GM21447 (cell line): ENCODE measurements around the gene ZMYM1.
"Not testable (repeated sequence)": the region's sequence is repeated elsewhere in the genome, so short reads cannot be mapped to it uniquely, and the experiment has no call there.

Experiments
- ATAC-seq: cut with Tn5 transposase; IDR thresholded peaks from one replicate; pipeline ENCODE4 v1.9.1; 2021; ENCODE audit not compliant: unreplicated experiment

Gene ZMYM1

GRCh38 chr1:35079003-35079930 is at the start of gene ZMYM1:
Gene ZMYM1 (plus strand): TSS chr1:35079385. CDS start chr1:35093988, 14,603 bp downstream.
- peak; percentile 90 for ATAC-seq

GRCh38 chr1:35029761-35030160 is 49.4 kb upstream of the ZMYM1 start:
- no peak for ATAC-seq

DNA sequence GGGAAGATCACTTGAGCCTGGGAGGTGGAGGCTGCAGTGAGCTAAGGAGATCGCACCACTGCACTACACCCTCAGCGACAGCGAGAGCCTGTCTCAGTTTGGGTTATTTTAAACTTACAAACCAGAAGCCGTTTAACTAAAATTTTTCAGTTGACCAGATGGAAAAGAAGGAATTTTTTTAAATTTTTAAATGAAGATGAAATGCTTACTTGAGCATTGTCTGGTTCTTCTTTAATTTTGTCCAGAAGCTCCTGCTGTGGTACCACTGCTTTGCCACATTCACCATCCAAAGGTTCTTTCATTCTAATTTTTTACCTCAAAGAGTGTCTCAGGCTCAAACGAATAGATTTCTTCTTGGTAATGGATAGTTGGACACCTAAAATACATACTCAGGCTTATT is 48.8 kb upstream of the ZMYM1 start:
- no peak for ATAC-seq

DNA sequence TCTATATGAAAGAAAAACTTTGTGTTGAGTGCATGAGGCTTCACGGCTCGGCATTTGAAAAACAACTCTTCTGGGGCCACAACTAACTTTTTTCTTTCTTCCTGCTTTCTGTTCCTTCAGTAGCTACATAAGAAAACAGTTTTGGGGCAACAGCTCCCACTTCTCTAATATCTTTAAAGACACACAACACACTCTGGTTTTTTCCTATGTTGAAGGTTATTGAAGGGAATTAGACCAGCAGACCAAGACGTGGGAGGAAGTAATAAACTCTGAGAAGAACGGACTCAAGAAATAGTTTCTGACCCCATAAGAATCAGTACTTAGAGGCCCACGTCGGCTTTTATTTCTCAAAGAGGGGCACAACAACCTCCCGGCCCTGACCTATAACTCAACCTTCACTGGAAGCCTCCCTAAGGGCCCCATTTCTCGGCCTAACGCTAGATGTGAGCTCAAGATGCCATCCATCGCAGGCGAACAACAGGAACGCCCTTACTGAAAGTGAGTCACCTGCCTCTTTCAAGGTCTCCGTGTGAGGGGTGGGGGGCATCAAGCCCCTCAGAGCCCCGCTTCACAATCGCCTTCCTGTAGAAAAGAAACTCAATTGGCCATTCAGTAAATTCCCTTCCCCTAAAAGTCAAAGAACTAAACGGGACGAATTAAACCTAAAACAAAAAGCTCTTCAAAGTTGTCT is 48.3 kb upstream of the ZMYM1 start:
- no peak for ATAC-seq

- ATAC-seq: no peak
Observed at GRCh38 chr1:35032384-35032739, 46.8 kb upstream of the ZMYM1 start.

GRCh38 chr1:35033346-35033745 is 45.8 kb upstream of the ZMYM1 start:
- no peak for ATAC-seq

GRCh38 chr1:35036621-35037020 is 42.6 kb upstream of the ZMYM1 start:
- no peak for ATAC-seq

DNA sequence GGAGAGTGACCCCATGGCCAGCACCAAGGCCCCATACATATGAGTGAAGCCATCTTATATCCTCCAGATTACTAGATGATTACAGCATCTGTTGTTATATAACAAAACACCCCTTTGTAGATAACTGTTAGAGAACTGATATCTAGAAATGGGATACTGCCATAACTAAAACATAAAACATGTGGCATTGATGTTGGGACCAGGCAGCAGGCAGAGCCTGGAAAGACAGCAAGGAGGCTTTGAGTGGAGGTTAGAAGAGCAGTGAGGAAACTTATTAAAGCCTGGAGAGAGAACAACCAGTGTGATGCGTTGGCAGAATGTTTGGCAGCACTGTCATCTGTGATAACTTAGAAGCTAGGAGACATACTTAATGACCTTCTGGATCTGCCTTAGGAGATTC is 42.0 kb upstream of the ZMYM1 start:
- ATAC-seq: no peak

GRCh38 chr1:35038723-35039122 is 40.5 kb upstream of the ZMYM1 start:
- no peak for ATAC-seq

DNA sequence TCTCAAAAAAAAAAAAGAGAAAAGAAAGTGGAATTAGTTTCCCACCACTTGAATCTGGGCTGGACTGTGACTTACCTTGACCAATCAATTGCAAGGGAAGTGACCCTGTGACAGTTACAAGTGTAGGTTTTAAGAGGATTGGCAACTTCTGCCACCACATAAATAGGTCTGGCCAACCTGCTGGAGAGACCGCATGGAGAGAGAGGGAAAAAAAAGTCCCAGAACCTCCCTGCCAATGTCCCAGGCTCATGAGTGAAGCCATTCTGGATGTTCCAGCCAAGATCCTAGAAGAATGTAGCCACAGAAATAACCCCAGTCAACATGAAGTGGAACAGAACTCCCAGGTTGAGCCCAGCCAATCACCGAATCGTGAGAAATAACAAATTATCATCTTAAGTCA is 35.7 kb upstream of the ZMYM1 start:
- no peak for ATAC-seq

- ATAC-seq: no peak
Observed at GRCh38 chr1:35044431-35044830, 34.8 kb upstream of the ZMYM1 start.

GRCh38 chr1:35046730-35047129 is 32.5 kb upstream of the ZMYM1 start:
- ATAC-seq: no peak

DNA sequence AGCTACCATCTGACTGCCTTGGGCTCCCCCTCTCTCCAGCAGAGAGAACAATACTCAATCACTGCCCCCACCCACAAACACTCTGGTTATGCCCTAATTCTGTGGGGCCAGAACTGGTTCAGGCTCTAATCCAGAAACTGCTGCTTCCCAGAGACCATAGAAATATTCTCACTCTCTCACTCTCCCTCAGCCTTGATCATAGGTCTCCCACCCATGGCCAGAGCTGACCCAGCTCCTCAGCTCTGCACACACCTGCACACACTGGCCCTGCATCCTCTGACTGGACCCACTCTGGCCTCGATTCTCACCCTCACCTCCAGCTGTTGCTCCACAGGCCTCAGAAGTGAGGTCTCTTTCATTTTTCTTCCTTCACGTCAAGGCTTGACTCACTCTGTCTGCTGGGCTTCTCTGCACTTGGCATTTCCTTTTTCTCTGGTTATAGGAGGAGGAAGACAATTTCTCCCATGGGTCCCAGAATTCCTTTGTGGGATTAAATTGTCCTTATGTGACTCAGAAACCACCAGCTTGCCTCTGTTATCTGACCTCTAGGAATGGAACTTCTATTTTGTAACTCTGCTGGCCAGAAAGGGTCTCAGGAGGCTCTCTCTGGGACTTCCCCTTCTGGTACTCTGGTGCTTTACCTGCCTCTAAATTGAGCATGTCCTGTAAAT is 31.9 kb upstream of the ZMYM1 start:
- ATAC-seq: no peak

GRCh38 chr1:35049116-35049515 is 30.1 kb upstream of the ZMYM1 start:
- ATAC-seq: no peak

DNA sequence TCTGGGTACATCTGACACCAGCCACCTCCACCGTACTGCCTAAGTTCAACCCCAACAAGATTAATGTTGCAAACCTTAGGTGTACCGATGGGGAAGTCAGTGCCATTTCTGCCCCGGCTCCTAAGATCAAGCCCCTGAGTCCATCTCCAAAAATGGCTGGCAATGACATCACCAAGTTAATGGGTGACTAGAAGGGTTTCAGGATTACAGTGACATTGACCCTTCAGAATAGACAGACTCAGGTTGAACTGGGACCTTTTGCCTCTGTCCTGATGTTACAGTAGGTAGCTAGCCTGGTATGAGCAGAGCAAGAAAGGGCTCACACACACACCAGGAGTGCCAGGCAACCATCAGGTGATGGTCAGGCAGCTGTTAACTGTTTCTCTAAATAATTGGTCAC is 25.8 kb upstream of the ZMYM1 start:
- ATAC-seq: no peak

GRCh38 chr1:35054282-35054681 is 24.9 kb upstream of the ZMYM1 start:
- not testable (repeated sequence) for ATAC-seq

DNA sequence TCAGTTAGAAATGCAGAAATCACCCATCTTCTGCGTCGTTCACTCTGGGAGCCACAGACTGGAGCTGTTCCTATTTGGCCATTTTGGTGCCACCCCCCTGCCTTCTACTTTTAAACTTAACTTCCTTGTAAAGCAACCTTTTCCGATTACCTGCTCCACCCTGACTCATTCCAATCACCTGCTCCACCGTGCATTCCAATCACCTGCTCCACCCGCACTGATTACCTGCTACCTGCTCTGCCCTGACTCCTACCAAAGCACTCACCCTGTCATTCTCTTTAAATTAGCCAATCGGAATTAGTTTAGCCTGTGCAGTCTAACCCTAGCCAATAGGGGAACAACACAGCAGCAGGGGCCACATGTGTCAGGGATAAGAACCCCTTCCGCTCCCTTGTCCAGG is 20.9 kb upstream of the ZMYM1 start:
- not testable (repeated sequence) for ATAC-seq

DNA sequence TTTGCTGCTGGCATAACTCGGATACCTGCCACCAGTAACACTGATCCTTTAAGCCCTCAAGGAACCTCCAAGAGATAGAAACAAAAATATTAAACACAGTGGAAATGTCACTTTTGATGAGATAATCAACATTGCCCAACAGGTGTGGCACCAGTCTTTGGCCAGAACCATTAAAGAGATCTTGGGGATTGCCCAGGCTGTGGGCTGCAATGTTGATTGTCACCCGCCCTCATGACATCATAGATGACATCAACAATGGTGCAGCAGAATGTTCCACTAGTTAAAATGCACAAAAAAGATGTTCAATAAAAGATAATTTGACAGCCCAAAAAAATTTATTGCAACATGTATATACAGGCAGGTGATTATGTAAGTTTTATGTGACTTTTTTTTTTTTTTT is 20.2 kb upstream of the ZMYM1 start:
- no peak for ATAC-seq

DNA sequence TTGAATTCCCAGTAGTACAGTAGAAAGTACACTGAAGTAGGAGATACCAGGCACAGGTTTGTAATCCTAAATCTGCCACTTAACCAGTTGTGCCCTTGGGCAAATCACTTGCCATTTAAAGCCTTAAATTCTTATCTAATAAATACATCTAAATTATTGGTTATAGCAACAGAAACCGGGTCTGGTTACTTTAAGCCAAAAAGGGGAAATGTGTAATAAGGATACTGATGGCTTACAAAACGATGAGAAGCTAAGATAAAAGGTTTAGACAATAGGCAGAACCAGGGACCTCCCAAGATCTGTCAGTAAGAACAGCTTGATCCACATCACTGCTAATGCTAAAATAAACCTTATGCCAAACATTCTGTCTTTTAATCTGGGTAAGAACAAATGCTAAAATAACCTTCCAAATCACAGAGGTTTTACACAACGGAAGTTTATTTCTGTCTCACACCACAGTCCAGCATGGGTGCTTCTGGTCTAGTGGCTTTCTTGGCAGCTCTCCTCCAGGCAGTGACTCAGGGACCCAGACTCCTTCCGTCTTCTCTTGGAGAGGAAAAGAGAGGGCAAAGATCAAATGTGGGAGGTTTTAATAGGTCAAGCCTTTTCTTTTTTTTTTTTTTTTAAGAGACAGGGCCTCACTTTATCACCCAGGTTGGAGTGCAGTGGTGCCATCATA is 16.5 kb upstream of the ZMYM1 start:
- no peak for ATAC-seq

DNA sequence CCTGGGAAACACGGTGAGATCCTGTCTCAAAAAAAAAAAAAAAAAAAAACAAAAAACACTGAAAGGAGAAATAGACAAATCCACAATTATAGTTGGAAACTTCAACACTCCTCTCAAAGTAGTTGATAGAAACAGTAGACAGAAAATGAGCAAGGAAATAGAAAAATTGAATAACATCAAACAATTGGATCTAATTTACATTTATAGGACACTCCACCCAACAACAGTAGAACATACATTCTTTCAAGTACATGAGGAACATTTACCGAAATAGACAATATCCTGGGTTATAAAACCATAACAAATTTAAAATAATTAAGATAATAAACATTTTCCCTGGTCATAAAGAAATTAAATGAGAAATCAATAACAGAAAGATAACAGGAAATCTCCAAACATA is 14.9 kb upstream of the ZMYM1 start:
- ATAC-seq: no peak

GRCh38 chr1:35069746-35070145 is 9.4 kb upstream of the ZMYM1 start:
- no peak for ATAC-seq
